ENCODE measurements around the gene SRGAP2C. TPM values are rescaled to one million over a fixed set of nuclear protein-coding genes. Genes with fewer than 3 reads are reported as not detected.
"Not testable (repeated sequence)": the region's sequence is repeated elsewhere in the genome, so short reads cannot be mapped to it uniquely, and the experiment has no call there.

SRGAP2C gene
- total RNA-seq, 1 donor from 2014 or later: 26.8 TPM

- not testable (repeated sequence) for H3K9me3 Mint-ChIP-seq; H3K27me3 Mint-ChIP-seq; H3K27ac Mint-ChIP-seq; H3K4me1 Mint-ChIP-seq (ENCODE audit: unreplicated experiment); H3K4me3 Mint-ChIP-seq; H3K36me3 Mint-ChIP-seq; DNase-seq (ENCODE audit: extremely low spot score, unreplicated experiment)
Measured at GRCh38 chr1:121226295-121226904, 41.6 kb downstream of the SRGAP2C start.

- not testable (repeated sequence) for H3K27me3 Mint-ChIP-seq; H3K36me3 Mint-ChIP-seq; H3K4me1 Mint-ChIP-seq (ENCODE audit: unreplicated experiment); H3K4me3 Mint-ChIP-seq; H3K27ac Mint-ChIP-seq; DNase-seq (ENCODE audit: extremely low spot score, unreplicated experiment); H3K9me3 Mint-ChIP-seq
Measured at GRCh38 chr1:121226925-121227324, 42.1 kb downstream of the SRGAP2C start.

- not testable (repeated sequence) for H3K36me3 Mint-ChIP-seq; H3K4me3 Mint-ChIP-seq; H3K27ac Mint-ChIP-seq; H3K27me3 Mint-ChIP-seq; H3K4me1 Mint-ChIP-seq (ENCODE audit: unreplicated experiment); H3K9me3 Mint-ChIP-seq; DNase-seq (ENCODE audit: extremely low spot score, unreplicated experiment)
Measured at GRCh38 chr1:121227544-121228330, 43.0 kb downstream of the SRGAP2C start.

GRCh38 chr1:121230636-121231035 is 45.9 kb downstream of the SRGAP2C start:
- not testable (repeated sequence) for H3K9me3 Mint-ChIP-seq; H3K36me3 Mint-ChIP-seq; H3K27ac Mint-ChIP-seq; H3K27me3 Mint-ChIP-seq; H3K4me3 Mint-ChIP-seq; H3K4me1 Mint-ChIP-seq (ENCODE audit: unreplicated experiment); DNase-seq (ENCODE audit: extremely low spot score, unreplicated experiment)

- H3K36me3 Mint-ChIP-seq; DNase-seq (ENCODE audit: extremely low spot score, unreplicated experiment); H3K4me3 Mint-ChIP-seq; H3K4me1 Mint-ChIP-seq (ENCODE audit: unreplicated experiment); H3K27me3 Mint-ChIP-seq; H3K27ac Mint-ChIP-seq; H3K9me3 Mint-ChIP-seq: not testable (repeated sequence)
Measured at GRCh38 chr1:121232445-121233125, 47.8 kb downstream of the SRGAP2C start.

- not testable (repeated sequence) for DNase-seq (ENCODE audit: extremely low spot score, unreplicated experiment); H3K4me3 Mint-ChIP-seq; H3K27me3 Mint-ChIP-seq; H3K9me3 Mint-ChIP-seq; H3K27ac Mint-ChIP-seq; H3K36me3 Mint-ChIP-seq; H3K4me1 Mint-ChIP-seq (ENCODE audit: unreplicated experiment)
Measured at GRCh38 chr1:121234090-121234759, 49.5 kb downstream of the SRGAP2C start.

- not testable (repeated sequence) for H3K9me3 Mint-ChIP-seq; H3K27me3 Mint-ChIP-seq; H3K4me1 Mint-ChIP-seq (ENCODE audit: unreplicated experiment); DNase-seq (ENCODE audit: extremely low spot score, unreplicated experiment); H3K27ac Mint-ChIP-seq; H3K36me3 Mint-ChIP-seq; H3K4me3 Mint-ChIP-seq
Measured at GRCh38 chr1:121238384-121238783, 53.6 kb downstream of the SRGAP2C start.

GRCh38 chr1:121243913-121244312 is 59.1 kb downstream of the SRGAP2C start:
- H3K27ac Mint-ChIP-seq: not testable (repeated sequence)

GRCh38 chr1:121246399-121246798 is 61.6 kb downstream of the SRGAP2C start:
- not testable (repeated sequence) for H3K4me1 Mint-ChIP-seq (ENCODE audit: unreplicated experiment); H3K36me3 Mint-ChIP-seq; DNase-seq (ENCODE audit: extremely low spot score, unreplicated experiment); H3K4me3 Mint-ChIP-seq; H3K9me3 Mint-ChIP-seq; H3K27ac Mint-ChIP-seq; H3K27me3 Mint-ChIP-seq

More at GRCh38 chr1:121243913-121244312, 59.1 kb downstream of the SRGAP2C start:
- H3K9me3 Mint-ChIP-seq; DNase-seq (ENCODE audit: extremely low spot score, unreplicated experiment); H3K4me1 Mint-ChIP-seq (ENCODE audit: unreplicated experiment); H3K36me3 Mint-ChIP-seq; H3K4me3 Mint-ChIP-seq; H3K27me3 Mint-ChIP-seq: not testable (repeated sequence)

- H3K27me3 Mint-ChIP-seq; H3K4me3 Mint-ChIP-seq; H3K27ac Mint-ChIP-seq; H3K4me1 Mint-ChIP-seq (ENCODE audit: unreplicated experiment); H3K9me3 Mint-ChIP-seq; DNase-seq (ENCODE audit: extremely low spot score, unreplicated experiment); H3K36me3 Mint-ChIP-seq: not testable (repeated sequence)
Measured at GRCh38 chr1:121252656-121253055, 67.9 kb downstream of the SRGAP2C start.

- H3K27ac Mint-ChIP-seq; H3K36me3 Mint-ChIP-seq; DNase-seq (ENCODE audit: extremely low spot score, unreplicated experiment); H3K9me3 Mint-ChIP-seq; H3K4me3 Mint-ChIP-seq; H3K27me3 Mint-ChIP-seq; H3K4me1 Mint-ChIP-seq (ENCODE audit: unreplicated experiment): not testable (repeated sequence)
Measured at GRCh38 chr1:121254618-121255017, 69.8 kb downstream of the SRGAP2C start.

GRCh38 chr1:121257632-121258031 is 72.9 kb downstream of the SRGAP2C start:
- H3K36me3 Mint-ChIP-seq; H3K4me3 Mint-ChIP-seq; H3K4me1 Mint-ChIP-seq (ENCODE audit: unreplicated experiment); DNase-seq (ENCODE audit: extremely low spot score, unreplicated experiment); H3K27me3 Mint-ChIP-seq; H3K27ac Mint-ChIP-seq; H3K9me3 Mint-ChIP-seq: not testable (repeated sequence)

- H3K4me1 Mint-ChIP-seq (ENCODE audit: unreplicated experiment); H3K27me3 Mint-ChIP-seq; H3K36me3 Mint-ChIP-seq; H3K4me3 Mint-ChIP-seq; H3K27ac Mint-ChIP-seq; DNase-seq (ENCODE audit: extremely low spot score, unreplicated experiment); H3K9me3 Mint-ChIP-seq: not testable (repeated sequence)
Measured at GRCh38 chr1:121258134-121258533, 73.4 kb downstream of the SRGAP2C start.

GRCh38 chr1:121260205-121260604 is 75.4 kb downstream of the SRGAP2C start:
- DNase-seq (ENCODE audit: extremely low spot score, unreplicated experiment); H3K36me3 Mint-ChIP-seq; H3K27me3 Mint-ChIP-seq; H3K4me1 Mint-ChIP-seq (ENCODE audit: unreplicated experiment); H3K27ac Mint-ChIP-seq; H3K4me3 Mint-ChIP-seq; H3K9me3 Mint-ChIP-seq: not testable (repeated sequence)
